ENCODE results near the gene PRR12.
A peak's percentile ranks its signal among the peaks of the same experiment; 100 is the strongest.

PRR12 gene

DNA sequence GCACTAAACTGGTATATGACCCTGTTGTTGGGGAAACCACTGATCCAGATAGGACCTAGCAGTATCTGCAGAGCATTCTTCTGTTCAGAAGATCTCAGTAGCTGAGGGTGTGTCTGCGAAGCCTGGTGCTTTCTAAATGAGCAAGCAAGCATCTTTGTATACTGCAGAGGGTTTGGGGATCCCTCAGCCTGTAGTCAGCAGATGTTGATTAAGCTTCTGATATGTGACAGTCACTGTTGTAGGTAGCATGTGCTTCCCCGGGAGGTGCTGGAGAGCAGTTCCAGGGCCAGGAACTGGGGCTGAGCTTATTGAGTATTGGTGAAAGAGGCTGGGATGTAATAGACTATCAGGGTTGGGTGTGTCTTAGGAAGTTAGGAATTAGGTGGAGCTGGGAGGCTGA lies 52.5 kb downstream of the PRR12 start:
- DNase-seq (no peak), ATAC-seq (ENCODE audit: insufficient read depth, low read depth) (no peak)
- H3K4me3 ChIP-seq (ENCODE audit: low read depth in 1 of 2, low read length in 2 of 2), result peak overlapping the region in 1 of 2 experiments; percentile 91; a peak in 2 of 4 replicates
- peak overlapping the region; percentile 99 for H3K4me2 ChIP-seq (ENCODE audit: insufficient read depth, low read length)
- no peaks in the 10 kb centered on the region for H3K9me3 ChIP-seq (ENCODE audit: insufficient read depth, low read length, severe bottlenecking)
- peaks cover 46% of the 10 kb centered on the region for H3K4me1 ChIP-seq (ENCODE audit: insufficient read depth, low read length)
- no peaks in the 10 kb centered on the region for H3K27me3 ChIP-seq (ENCODE audit: insufficient read depth, low read length, poor library complexity)
- peaks cover 68% of the 10 kb centered on the region for H3K79me2 ChIP-seq (ENCODE audit: insufficient read depth, low read length)
- peaks cover 42% of the 10 kb centered on the region for H3K36me3 ChIP-seq (ENCODE audit: insufficient read depth, low read length)
- H4K20me1 ChIP-seq (ENCODE audit: insufficient read depth, low read length), result peaks cover 34% of the 10 kb centered on the region
- H3K9ac ChIP-seq (ENCODE audit: low read depth, low read length), result peak overlapping the region; percentile 99; the same call in 1 of the 2 replicates
- no peak overlapping the region; the same call in 1 of the 2 replicates for H3K27ac ChIP-seq (ENCODE audit: low read length)
- H2AFZ ChIP-seq (ENCODE audit: low read depth, low read length), result no peak overlapping the region
- no peak for TF ChIP-seq EZH2 (IDR thresholded peaks at IDR 0.05; ENCODE audit: borderline replicate concordance, low read depth, low read length, severe bottlenecking)
- TF ChIP-seq, protein P1, sequence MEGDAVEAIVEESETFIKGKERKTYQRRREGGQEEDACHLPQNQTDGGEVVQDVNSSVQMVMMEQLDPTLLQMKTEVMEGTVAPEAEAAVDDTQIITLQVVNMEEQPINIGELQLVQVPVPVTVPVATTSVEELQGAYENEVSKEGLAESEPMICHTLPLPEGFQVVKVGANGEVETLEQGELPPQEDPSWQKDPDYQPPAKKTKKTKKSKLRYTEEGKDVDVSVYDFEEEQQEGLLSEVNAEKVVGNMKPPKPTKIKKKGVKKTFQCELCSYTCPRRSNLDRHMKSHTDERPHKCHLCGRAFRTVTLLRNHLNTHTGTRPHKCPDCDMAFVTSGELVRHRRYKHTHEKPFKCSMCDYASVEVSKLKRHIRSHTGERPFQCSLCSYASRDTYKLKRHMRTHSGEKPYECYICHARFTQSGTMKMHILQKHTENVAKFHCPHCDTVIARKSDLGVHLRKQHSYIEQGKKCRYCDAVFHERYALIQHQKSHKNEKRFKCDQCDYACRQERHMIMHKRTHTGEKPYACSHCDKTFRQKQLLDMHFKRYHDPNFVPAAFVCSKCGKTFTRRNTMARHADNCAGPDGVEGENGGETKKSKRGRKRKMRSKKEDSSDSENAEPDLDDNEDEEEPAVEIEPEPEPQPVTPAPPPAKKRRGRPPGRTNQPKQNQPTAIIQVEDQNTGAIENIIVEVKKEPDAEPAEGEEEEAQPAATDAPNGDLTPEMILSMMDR (IDR thresholded peaks at IDR 0.05; ENCODE audit: borderline replicate concordance, extremely low read depth, low read length, poor library complexity, severe bottlenecking), result no peak

DNA sequence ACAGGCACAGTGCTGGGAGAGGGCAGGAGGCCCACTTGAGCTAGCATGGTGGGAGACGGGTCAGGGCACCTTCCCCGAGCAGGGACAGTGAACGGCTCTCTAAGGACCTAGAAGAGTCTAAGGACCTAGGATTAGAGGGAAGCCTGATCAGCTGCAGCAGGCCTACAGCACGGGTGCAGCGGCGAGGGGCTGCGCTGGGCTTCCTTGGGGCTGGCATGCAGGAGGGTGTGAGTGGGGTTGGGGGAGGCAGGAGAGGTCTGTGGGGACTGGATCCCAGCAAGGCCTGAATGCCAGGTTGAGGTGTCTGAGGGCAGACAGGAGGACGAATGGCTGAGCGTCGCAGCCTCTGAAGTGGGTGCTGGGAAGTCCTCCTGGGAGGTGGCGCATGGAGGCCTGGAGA lies 54.6 kb downstream of the PRR12 start:
- H3K36me3 ChIP-seq (ENCODE audit: insufficient read depth, low read length), result peaks cover 59% of the 10 kb centered on the region
- H3K4me3 ChIP-seq (ENCODE audit: low read depth in 1 of 2, low read length in 2 of 2), result no peak overlapping the region
- peaks cover 85% of the 10 kb centered on the region for H3K79me2 ChIP-seq (ENCODE audit: insufficient read depth, low read length)
- no peaks in the 10 kb centered on the region for H3K9me3 ChIP-seq (ENCODE audit: insufficient read depth, low read length, severe bottlenecking)
- ATAC-seq (ENCODE audit: insufficient read depth, low read depth) (no peak), DNase-seq (no peak)
- H4K20me1 ChIP-seq (ENCODE audit: insufficient read depth, low read length), result peaks cover 50% of the 10 kb centered on the region
- TF ChIP-seq EZH2 (IDR thresholded peaks at IDR 0.05; ENCODE audit: borderline replicate concordance, low read depth, low read length, severe bottlenecking), result no peak
- TF ChIP-seq, protein P1 (IDR thresholded peaks at IDR 0.05; ENCODE audit: borderline replicate concordance, extremely low read depth, low read length, poor library complexity, severe bottlenecking), result no peak
- H3K4me2 ChIP-seq (ENCODE audit: insufficient read depth, low read length), result peak overlapping the region; percentile 16; the same call in 1 of the 2 replicates
- H3K27ac ChIP-seq (ENCODE audit: low read length), result no peak overlapping the region
- peaks cover 40% of the 10 kb centered on the region for H3K4me1 ChIP-seq (ENCODE audit: insufficient read depth, low read length)
- no peaks in the 10 kb centered on the region for H3K27me3 ChIP-seq (ENCODE audit: insufficient read depth, low read length, poor library complexity)
- 0 out of 2 replicates have a peak overlapping the region, but pooled peaks have one; percentile 24 for H3K9ac ChIP-seq (ENCODE audit: low read depth, low read length)
- no peak overlapping the region for H2AFZ ChIP-seq (ENCODE audit: low read depth, low read length)

DNA sequence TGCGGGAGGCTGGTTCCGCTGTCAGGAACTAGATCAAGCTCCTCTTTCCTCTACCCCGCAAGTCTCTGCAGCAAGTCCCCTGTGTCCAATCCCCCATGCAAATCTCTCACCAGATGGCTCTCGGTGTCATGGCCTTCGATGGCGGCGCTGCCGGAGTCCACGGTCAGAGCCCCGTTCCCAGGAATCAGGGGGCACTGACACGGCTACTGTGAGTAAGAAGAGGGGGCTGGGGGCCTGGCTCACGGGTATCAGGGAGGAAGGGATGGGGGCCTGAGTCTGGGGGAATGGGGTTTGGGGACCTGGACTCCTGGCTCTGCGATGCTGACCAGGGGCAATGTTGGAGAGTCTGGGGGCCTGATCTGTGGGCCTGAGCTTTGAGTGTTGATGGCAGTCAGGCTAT lies 55.0 kb downstream of the PRR12 start:
- Histone ChIP-seq H4K20me1 (ENCODE audit: insufficient read depth, low read length) (peaks cover 51% of the 10 kb centered on the region), H3K9ac (ENCODE audit: low read depth, low read length) (no peak overlapping the region), H3K4me2 (ENCODE audit: insufficient read depth, low read length) (no peak overlapping the region), H3K4me1 (ENCODE audit: insufficient read depth, low read length) (peaks cover 36% of the 10 kb centered on the region), H3K4me3 (ENCODE audit: low read depth in 1 of 2, low read length in 2 of 2) (no peak overlapping the region), H2AFZ (ENCODE audit: low read depth, low read length) (no peak overlapping the region), H3K27me3 (ENCODE audit: insufficient read depth, low read length, poor library complexity) (no peaks in the 10 kb centered on the region), H3K27ac (ENCODE audit: low read length) (no peak overlapping the region), H3K36me3 (ENCODE audit: insufficient read depth, low read length) (peaks cover 61% of the 10 kb centered on the region), H3K9me3 (ENCODE audit: insufficient read depth, low read length, severe bottlenecking) (no peaks in the 10 kb centered on the region), H3K79me2 (ENCODE audit: insufficient read depth, low read length) (peaks cover 84% of the 10 kb centered on the region)
- ATAC-seq (ENCODE audit: insufficient read depth, low read depth) (no peak), DNase-seq (no peak)
- TF ChIP-seq, protein P1 (IDR thresholded peaks at IDR 0.05; ENCODE audit: borderline replicate concordance, extremely low read depth, low read length, poor library complexity, severe bottlenecking), result no peak
- no peak for TF ChIP-seq EZH2 (IDR thresholded peaks at IDR 0.05; ENCODE audit: borderline replicate concordance, low read depth, low read length, severe bottlenecking)
